NCI-H1694 (cell line): ENCODE results near the gene ARL15.

Source experiments
- DNase-seq: peaks from one replicate; lab custom pipeline; 2025; lab: John Stamatoyannopoulos, UW

The ARL15 gene

DNA sequence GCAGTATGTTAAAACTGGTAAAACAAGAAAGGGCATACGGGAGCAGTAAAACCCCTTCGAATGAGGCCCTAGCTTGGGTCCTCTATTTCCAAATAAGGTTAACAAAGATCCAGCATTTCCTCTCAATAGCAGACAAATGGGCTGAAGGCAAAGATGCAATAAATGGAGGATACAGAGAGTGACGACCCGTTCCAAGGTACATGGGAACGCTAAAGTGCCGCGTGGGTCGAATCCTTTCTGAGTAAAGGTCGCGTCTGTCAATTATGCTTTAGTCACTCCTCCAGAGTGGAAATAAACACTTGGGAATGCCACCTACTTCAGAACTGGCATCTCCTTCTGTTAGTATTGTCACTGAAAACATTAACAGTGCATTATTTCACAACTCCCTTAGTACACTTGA is 24.7 kb downstream of the ARL15 start:
- DNase-seq, result no peak

GRCh38 chr5:54284586-54284985 is 25.8 kb downstream of the ARL15 start:
- no peak for DNase-seq

DNA sequence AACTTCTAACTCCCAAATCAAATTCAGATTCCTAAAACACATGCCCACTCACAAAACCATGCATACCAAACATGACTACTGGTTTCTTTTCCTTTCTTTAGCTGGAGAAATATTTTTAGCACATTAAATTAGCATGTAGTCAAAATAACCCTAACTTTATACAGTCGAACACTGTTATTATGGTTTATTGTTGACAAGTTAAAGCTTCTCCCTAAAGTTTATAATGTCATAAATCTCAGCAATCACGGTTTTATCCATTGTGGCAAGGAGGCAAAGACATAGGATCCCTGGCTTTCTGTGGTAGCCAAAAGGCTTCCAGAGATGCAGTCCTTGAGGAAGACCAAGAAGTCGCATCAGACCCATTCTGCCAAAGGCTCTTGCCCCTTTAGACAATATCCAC is 27.5 kb downstream of the ARL15 start:
- no peak for DNase-seq

- no peak for DNase-seq
Observed at GRCh38 chr5:54281960-54282692, 28.2 kb downstream of the ARL15 start.

DNA sequence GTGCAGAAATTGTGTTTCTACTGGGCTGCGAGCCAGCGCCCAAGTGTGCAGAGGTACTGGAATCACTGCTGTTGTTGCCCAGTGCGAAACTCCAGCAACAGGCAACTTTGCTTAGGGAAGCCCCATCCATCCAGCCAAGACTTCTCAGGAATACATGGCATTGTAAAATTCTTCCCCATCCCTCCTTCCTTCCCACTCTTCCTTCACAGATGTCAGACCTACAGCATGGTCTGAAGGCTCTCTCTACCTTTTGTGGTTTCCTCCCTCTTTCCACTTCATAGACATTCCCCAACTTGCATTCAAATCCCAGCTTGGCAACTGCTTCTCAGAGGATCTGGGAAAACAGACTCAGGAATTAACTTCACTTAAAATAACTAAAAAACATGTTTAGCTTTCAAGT is 30.4 kb downstream of the ARL15 start:
- DNase-seq, result no peak

DNA sequence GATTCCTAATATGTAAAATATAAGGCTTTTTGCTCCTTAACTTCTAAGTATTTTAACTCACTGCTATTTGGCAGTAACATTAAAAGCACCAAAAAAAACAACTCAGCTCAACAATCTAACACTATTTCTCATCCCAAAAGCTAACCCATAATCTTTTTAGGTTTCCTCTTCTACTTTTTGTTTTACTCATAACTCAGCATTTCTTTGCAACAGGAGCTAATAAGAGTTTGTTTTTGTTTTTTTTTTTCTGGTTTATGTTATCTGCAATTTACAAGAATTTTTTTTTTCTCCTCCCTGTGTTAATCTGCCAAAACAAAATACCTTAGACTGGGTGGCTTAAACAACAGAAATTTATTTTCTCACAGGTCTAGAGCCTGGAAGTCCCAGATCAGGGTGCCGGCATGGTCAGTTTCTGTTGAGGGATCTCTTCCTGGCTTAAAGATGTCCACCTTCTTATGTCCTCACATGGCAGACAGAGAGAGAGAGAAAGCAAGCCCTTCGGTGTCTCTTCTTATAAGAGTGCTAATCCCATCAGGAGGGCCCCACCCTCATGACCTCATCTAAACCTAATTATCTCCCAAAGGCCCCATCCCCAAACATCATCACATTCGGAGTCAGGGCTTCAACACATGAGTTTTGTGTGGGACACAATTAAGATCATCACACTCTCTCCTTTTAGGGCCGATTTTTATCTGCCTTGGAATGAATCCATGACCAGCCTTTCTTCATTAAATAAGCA is 31.2 kb downstream of the ARL15 start:
- DNase-seq, result no peak

GRCh38 chr5:54278036-54278830 is 32.1 kb downstream of the ARL15 start:
- DNase-seq, result no peak

- no peak for DNase-seq
Observed at GRCh38 chr5:54276048-54276447, 34.3 kb downstream of the ARL15 start.

DNA sequence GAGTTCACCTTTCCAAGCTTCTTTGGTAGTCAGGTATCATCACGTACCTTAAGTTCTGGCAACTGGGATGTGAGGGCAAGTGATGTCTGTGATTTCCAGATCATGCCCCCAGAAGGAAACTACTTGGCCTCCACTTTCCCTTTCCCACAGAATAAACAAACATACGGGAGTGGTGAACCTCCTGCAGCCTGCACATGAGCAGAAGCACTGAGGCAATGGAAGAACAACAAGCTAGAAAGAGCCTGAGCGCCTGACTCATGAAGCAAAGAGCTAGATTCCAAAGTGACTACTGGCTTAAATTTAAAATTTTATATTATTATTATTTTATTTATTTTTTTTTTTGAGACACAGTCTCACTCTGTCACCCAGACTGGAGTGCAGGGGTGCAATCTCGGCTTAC is 35.0 kb downstream of the ARL15 start:
- DNase-seq, result no peak

GRCh38 chr5:54274944-54275343 is 35.4 kb downstream of the ARL15 start:
- DNase-seq, result no peak

GRCh38 chr5:54273715-54274114 is 36.7 kb downstream of the ARL15 start:
- no peak for DNase-seq

DNA sequence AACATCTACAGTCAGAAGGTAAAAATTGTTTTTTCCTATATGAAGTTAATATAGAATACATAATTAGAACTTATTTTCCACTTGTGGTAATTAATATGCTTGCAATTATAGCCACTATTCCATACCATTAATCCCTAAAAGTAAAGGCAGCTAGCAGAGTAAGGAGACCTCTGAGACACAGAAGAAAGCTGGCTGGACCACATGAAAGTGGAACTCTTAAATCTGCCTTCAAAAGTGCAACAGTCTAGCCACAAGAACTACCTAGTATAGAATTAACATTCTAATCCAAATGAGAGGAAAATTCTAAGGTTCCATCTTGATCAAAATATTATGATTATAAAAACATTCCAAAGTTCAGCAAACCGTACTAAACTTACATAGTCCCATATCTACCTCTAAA is 37.6 kb downstream of the ARL15 start:
- DNase-seq, result no peak

DNA sequence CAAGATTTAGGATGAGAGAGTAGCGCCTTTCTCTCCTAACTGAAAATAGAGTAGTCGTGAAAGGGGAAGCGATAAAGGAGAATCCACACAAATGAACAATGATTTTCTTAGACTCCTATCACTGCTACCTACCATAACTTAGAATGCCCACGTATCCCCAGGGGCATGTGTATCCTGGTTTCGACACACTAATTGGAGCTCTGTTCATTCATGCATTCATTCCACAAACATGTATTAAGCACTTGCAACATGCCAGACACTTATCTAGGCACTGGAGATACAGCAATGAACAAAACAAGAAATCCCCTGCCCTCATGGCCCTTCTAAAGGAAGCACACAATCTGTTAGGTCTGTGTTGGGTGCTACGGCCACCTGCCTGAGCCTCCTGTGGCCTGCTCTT is 40.0 kb downstream of the ARL15 start:
- no peak for DNase-seq

DNA sequence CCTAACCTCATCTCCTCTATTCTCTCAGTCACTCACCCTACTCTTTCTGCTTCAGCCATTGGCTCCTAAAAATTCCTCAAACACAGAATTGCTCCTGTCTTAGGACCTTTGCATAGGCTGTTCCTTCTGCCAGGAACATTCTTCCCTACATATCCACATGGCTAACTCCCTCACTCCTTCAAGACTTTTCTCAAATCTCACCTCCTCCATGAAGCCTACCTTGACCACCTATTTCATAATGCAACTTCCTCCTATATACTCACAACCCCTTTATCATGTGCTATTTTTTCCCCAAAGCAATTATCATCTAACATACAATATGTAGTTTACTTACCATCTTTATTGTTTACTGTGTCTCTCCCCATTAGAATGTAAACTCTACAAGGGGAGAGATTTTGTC is 45.8 kb downstream of the ARL15 start:
- DNase-seq, result no peak

GRCh38 chr5:54263447-54263846 is 46.9 kb downstream of the ARL15 start:
- DNase-seq, result no peak

GRCh38 chr5:54261596-54261995 is 48.8 kb downstream of the ARL15 start:
- DNase-seq, result no peak

- no peak for DNase-seq
Observed at GRCh38 chr5:54259981-54260380, 50.4 kb downstream of the ARL15 start.

- no peak for DNase-seq
Observed at GRCh38 chr5:54259090-54259489, 51.3 kb downstream of the ARL15 start.

DNA sequence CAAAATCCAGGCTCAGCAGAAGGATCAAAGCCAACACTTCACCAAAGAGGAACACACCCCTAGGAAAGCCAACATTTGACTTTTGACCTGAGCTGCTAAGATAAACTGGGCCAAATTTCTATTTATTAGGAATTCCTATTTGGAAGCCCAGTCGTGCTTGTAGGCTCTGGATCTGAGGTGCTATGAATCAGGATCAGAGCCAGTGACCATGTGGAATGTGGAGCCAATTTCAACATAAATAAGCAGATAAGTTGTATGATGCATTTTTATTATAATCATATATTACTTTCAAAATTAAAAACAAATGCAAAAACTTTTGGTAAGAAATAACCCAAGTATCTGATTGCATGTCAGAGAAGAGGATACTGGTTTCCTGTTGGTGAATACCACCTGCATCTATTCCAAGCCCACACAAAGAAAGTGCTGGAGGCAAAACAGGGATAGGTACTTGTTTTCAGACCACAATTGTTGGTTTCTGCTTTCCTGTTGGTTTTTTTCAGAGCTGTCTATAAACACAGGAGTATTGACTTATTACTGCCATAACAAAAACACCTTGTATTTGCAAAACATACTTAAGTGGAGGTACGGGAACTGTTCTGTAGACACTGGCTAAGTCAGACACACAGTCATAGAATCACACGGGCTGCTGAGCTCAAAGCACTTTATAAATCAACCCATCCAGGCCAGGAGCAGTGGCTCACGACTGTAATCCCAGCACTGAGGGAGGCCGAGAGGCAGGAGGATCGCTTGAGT is 52.8 kb downstream of the ARL15 start:
- DNase-seq, result no peak

GRCh38 chr5:54254482-54255198 is 55.7 kb downstream of the ARL15 start:
- DNase-seq, result no peak

GRCh38 chr5:54251981-54252380 is 58.4 kb downstream of the ARL15 start:
- DNase-seq, result no peak
